H1 (cell line): Measurements from ENCODE around the gene PNMA8C. TPM values are rescaled to one million over a fixed set of nuclear protein-coding genes. Genes with fewer than 3 reads are reported as not detected.

Experiments used
- ASH2L ChIP-seq: fragments of 200-600, 300-600 bp; sonication (generic); IDR thresholded peaks from one replicate; pipeline ENCODE4 v1.7.1; 2017; ENCODE audit warnings: low read length
- KDM5A ChIP-seq: fragments of 200-600 bp; IDR thresholded peaks from 2 replicates; pipeline ENCODE4 v1.7.1; 2012; ENCODE audit warnings: mild to moderate bottlenecking, low read length, inconsistent platforms, mixed read lengths
- polyA plus RNA-seq, 7 experiments: library from polyadenylated mRNA; depleted of rRNA in 3 of 7; stranded (reverse) in 5 of 7; unstranded in 2 of 7; fragments of >200 nt in 5 of 7; fragments of 200-250 nt in 2 of 7; gene quantifications; 1 replicate in 5 of 7; 2 replicates in 1 of 7; 4 replicates in 1 of 7; pipeline versions ENCODE4 v1.2.1 to v1.2.3, GENCODE V29; 2011 to 2013; ENCODE audit warnings: missing spikeins in 2 of 7, mixed read lengths in 2 of 7
- total RNA-seq: library from RNA; stranded (reverse); fragmentation: NEBNext Ultra II Directional; extraction: Animal tissue kit (Norgen Biotek cat#: 25700); gene quantifications from 2 replicates; pipeline ENCODE4 v1.2.1, GENCODE V29; 2021

The PNMA8C gene
- total and polyA plus RNA-seq, 2 of the 8 experiments (the other 6 are each of a cell fraction or from before 2014, with no cell fraction given): 0.53 to 1.8 TPM

- TF ChIP-seq ASH2L (no peak), KDM5A (no peak)
Measured at GRCh38 chr19:46381756-46382345, 46.9 kb downstream of the PNMA8C start (continued).
